NOMO-1 treated with DMSO at 0.1 percent for 48 hours (cell line): ENCODE data around the gene DPYD.
A peak's percentile ranks its signal among the peaks of the same experiment; 100 is the strongest.

Source experiments
- DNase-seq: peaks from one replicate; lab custom pipeline; 2025; ENCODE audit not compliant: unreplicated experiment; lab: John Stamatoyannopoulos, UW

The DPYD gene

DNA sequence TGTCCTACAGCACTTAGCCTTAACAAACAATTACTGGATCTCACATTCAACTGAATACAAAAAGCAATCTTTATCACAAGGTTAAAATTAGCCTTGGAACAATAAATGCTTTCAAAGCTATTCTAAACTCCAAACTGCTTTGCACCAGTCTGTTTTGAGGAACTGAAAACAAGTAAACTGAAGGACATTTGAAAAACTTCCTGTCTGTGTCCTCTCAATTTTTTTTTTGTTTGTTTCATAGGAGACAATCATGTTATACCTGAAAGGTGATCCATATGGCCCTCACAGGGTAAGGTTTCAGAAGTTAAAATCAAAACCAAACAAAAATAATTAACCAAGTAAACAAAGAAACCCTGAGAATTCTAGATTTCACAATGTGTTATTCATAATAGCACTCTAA is 459.1 kb downstream of the DPYD start:
- DNase-seq: peak; percentile 64

DNA sequence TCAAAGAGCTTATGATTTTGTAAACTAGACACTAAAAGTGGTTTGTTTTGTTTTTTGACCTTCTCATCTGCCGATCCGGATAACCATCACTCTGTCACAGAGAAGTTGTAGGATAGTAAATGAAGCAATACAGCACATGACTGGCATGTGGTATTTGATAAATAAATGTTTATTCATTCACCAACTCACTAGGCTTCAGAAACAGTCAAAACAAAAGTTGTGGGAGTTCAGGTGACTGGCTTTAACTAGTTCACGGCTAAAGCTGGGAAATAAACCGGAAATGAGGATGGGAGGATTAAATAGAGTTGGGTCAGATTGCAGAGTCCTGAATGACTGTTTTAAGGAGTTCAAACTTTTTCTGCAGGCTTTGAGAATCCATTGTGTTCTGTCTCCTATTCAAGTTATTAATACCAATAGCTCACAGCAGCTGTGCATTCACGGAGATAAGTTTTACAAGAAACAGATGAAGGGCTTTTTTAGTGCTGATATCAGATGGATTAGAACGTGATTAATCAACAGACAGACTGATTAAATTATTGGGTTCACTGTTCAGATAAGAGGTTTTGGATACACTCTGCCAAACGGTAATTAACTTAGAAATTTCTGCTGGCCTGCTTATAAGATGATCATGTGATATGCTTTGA is 463.3 kb downstream of the DPYD start:
- DNase-seq: no peak

DNA sequence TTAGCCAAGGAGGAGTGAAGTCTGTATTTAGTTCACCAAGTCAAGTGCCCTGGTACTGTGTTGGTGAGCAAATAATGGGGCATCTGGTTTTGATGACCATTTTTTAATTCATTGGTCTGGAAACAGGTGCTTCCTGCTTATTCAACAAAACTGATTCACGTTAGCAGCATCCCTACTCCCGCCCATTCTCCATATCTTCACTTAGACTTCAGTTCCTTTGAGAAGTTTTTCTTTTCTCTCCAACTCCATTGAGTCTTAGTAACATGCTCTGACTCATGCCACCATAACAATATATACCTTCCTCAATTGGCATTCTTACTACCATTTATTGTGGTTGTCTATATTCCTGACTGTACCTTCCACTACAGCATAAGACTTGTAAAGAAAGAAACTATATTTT is 468.9 kb downstream of the DPYD start:
- DNase-seq: no peak

DNA sequence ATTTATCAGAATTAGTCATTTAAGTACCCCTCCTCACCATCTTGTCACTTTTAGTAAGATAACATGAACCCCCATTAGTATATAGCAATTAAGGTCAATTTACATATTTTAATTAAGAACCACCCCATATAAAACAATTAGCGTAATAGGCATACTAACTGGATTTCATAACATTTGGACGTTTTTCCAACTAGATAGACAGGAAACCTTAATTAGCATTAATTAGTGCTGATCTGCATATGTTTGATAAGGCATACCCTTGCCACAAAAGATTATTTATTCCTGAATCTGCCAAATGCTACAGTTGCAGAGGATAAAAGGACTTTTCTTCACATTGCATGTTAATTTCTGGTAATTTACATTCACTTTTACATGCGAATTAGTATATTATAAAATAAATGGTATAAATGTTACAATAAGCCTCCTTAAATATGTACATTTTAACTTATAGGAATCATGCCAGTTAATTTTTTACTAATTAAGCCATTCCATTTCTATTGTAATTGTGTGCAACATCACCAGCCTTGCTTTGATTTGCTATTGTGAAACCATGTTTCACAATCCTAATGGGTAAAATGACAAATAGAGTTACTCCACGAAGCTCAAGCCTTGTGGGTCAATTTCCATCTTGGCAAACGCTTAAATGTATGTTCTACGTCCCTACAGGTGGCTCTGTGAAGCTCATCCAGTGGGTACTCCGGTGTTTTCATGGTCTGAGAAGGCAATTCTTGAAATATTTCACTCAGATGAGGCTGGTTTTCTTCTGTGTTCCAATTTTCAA is 469.6 kb downstream of the DPYD start:
- DNase-seq: peak; percentile 3

DNA sequence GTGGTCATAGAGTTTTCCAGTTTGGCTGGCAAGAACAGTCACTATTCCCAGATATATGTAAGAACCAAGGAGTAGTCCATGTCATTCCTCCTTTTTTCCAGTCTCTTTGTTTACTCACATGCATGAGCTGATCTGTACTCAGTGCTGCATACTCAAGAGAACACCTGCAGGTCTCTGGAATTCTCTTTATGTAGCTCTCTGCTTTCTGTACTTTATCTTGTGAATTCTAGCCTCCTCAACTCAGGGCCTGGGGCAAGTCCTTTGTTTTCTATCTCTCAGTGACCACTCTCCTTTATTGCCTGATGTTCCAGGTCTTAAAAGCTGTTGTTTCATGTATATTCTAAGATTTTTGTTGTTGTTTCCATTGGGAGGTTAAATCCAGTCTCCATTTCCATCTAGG is 478.9 kb downstream of the DPYD start:
- DNase-seq: no peak

DNA sequence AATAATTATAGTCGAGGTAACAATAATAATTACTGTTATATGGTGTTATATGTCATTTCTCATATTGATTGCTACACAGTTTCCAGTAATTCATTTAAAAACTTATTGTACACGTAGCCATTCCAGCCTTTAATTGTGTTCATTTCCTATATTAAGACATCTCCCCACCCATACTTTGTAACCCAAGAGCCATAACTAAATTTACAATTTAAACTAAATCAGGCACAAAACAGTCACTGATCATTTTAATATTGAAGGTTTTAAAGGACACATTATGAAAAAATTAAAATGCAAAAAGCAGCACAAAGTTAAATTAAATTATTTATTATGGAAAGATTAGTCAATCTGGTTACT is 487.0 kb downstream of the DPYD start:
- no peak for DNase-seq

DNA sequence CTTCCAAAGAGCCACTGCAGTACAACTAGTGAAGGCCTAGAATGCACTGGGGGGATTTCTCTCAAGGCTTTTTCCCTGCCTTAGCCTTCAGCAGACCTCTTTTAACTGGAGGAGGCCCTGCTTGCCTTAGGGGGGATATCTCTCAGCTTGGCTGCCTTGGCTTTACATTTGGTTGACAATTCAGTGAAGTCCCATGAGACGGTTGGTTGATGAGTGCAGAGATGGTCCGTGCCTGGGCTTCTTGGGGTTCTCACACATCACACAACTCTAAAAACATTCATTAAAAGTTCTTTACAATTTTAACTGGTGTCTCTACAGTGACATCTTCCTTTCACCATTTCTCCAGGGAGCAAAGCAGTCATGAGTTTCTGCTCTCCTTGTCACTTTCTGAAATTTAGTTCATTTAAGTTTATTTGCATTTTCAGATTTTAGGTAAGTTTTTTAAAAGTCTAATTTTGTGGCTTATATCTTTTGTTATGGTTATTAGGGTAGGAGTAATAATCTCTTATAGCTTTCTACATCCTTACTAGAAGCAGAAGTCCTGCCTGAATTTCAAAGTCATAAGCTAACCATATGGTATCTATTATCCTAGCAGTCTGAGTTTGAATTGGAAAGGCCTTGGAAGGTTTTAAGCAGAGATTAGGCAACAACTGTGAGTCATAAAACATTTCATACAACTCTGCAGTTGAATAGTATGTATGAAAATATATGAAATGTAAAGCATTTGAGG is 487.6 kb downstream of the DPYD start:
- DNase-seq: peak; percentile 43

DNA sequence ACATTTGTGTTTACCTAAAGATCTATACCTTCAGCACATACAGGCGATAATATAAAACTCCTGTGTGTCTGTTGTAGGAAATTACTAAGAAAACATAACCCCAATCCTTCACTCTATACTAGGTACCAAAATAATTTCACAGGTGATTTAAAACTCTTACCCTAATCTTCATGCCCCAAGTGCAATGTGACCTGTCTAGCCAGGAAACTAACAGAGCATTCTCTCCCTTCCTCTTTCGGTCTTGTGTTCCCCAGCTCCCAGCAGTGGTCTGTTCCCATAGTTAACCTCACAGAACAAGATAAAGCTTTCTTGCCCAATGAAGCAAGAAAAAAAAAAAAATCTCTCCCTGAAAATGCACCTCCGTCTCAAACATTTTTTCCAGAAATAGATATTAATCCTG is 493.5 kb downstream of the DPYD start:
- no peak for DNase-seq

DNA sequence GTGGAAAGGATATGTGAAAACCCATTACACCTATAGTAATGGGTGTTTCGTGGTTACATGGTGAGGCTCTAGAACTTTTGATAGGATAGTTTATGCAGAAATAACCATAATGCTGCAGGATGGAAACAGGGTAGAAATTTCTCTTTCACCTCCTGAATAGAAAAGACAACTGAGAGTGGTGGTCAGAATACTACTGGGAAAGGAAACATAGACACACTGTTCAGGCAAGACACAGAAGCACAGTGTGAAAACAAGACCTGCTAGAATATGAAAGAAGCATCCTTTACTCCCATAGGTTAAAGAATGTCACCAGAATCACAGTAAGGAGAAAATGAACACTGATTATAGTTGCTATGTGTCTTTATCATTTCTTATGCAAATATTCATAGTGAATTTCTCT is 496.6 kb downstream of the DPYD start:
- DNase-seq: no peak

DNA sequence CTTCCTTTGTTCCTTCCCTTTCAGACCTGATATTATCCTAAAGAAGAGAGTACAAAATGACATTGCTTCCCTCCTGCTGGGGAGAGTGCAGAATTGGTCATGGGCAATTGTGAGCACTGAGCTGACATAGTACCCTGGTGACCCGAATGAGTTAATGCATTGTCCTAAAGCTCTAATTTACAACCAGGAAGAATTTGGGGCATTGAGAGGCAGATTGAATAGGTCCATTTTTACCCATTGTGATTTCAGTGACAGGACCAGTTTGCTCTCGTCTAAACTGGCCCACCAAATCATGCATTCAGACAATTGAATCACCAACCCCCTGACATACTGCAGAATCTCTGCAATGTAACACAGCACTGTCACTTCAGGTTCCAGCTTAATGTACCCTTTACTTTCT is 497.4 kb downstream of the DPYD start:
- no peak for DNase-seq

DNA sequence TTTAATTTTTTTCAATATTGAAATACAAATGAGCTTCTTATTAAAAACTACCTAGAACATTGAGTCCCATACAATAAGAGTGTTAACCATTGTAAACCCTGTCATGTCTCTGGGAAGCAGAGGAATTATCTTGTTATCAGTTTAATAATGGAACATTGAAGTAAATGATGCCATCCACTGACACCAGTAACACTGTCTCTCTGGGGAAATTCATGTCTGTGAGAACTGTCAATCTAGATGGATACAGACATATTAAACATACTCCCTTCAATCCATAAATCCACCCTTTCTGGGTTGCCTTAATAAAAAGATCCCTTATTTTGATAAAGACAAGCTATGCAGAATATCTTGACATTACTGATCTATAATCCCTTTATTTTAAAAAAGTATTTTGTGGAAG is 503.2 kb downstream of the DPYD start:
- no peak for DNase-seq

- DNase-seq: no peak
These were observed 506.0 kb downstream of the DPYD start for GRCh38 chr1:97414682-97415312.

GRCh38 chr1:97412737-97413136 is 508.1 kb downstream of the DPYD start:
- no peak for DNase-seq

GRCh38 chr1:97412166-97412565 is 508.7 kb downstream of the DPYD start:
- DNase-seq: no peak

GRCh38 chr1:97396463-97396862 is 524.4 kb downstream of the DPYD start:
- no peak for DNase-seq

DNA sequence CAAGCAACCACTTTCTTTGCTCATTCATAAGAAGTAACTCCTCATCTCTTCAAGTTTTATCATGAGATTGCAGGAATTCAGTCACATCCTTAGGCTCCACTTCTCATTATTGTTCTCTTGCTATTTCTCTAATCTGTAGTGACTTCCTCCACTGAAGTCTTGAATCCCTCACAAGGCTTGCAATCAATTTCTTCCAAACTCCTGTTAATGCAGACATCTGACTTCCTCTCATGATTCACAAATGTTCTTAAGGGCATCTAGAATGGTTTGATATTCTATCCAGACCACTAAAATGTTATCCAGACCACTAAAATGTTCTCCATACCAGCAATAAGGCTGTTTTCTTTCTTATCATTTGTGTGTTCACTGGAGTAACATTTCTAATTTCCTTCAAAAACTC is 528.1 kb downstream of the DPYD start:
- no peak for DNase-seq

- no peak for DNase-seq
These were observed 535.1 kb downstream of the DPYD start for GRCh38 chr1:97385536-97386277.

DNA sequence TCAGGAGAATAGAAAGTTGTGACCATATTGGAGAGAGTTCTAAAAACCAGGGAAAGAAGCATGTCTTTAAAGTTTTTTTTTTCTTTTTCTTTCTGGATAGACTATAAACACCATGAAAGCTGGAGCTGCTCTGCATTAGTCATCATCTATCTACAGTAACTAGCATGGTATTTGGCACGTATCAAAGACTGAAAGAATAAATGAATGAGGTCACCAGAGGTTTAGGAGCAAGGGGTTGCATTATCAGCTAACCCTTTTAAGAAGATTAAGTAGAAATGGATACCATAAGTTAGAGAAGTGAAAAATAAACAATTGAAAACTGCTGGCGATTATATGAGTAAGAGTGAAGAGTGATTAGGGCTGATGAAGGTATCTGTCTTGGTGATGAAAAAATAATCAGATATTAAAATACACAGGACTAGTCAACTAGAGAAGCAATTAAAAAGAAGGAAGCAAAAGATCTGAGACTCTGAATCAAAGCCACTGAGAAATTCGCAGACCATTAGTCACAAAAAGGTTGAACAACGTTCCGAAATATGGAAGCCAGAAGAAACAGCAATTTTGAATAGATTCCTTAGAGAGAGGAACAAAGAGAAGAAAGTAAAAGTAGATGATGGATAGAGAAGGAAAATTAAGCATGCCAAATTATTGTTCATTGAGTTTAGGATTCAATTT is 536.4 kb downstream of the DPYD start:
- DNase-seq: no peak

DNA sequence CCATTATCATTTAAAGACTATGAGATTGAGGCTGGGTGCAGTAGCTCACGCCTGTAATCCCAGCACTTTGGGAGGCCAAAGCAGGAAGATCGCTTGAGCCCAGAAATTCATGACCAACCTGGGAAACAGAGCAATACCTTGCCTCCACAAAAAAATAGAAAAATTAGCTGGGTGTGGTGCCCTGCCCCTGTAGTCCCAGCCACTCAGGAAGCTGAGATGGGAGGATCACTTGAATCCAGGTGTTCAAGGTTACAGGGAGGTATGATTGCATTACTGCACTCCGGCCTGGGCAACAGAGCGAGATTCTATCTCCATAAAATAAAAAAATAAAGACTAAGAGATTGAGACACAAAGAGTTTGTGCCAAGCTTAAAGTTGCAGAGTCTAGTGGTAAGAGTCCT is 537.0 kb downstream of the DPYD start:
- DNase-seq: no peak

GRCh38 chr1:97382206-97382605 is 538.6 kb downstream of the DPYD start:
- no peak for DNase-seq
